Measurements from ENCODE around the gene KRTCAP2.

Gene KRTCAP2

DNA sequence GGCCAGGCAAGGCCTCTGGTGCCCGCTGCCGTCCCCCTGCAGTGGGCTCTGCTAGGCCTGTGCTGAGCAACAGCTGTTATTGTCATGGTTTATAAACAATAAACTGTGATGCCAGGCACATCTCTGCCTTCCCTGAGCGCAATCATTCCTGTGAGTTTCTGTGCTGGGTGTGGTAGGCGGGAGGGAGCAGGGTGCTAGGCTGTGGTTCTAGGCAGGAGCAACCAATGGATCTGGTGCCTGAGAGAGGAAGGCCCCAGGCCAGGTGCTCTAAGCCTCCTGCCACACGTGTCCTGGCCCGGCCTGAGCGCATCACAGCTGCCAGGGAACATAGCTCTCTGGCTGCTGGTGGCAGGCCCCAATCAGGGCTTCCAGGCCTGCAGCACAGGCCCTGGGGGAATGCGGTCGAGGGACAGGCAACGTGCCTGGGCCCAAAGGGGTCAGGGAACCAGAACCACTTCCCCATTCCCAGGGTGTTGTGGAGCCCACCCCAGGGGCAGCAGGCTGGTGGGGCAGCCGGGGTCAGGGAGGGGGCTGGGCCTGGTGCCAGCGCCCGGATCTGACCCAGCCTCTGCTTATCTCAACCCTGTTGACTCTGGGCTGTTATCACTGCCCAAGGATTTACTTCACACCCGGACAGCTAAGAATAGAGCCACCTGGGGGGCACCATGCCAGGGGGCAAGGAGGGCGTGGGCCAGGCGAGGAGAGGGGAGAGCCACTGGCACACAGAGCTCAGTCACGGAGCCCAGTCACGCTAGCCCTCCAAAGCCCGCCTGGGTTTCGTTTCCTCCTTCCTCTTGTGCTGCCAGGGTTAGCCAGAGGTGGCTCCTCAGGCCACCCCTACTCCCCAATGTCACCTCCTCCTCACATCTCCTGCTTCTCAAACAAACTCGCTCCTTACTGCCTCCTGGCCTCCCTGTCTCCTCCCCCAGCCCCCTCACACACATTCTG lies 12.0 kb upstream of the KRTCAP2 start:
- H3K27me3 ChIP-seq (ENCODE audit: insufficient read depth, low read length) = no peaks in the 10 kb centered on the region
- no peak overlapping the region for H3K4me3 ChIP-seq (ENCODE audit: low read length)
- no peak overlapping the region for H2AFZ ChIP-seq (ENCODE audit: low read depth, low read length)
- no peaks in the 10 kb centered on the region for H3K4me1 ChIP-seq (ENCODE audit: insufficient read depth, low read length)
- no peaks in the 10 kb centered on the region for H3K36me3 ChIP-seq (ENCODE audit: insufficient read depth, low read length)
- no peaks in the 10 kb centered on the region for H3K9me3 ChIP-seq (ENCODE audit: low read length)

DNA sequence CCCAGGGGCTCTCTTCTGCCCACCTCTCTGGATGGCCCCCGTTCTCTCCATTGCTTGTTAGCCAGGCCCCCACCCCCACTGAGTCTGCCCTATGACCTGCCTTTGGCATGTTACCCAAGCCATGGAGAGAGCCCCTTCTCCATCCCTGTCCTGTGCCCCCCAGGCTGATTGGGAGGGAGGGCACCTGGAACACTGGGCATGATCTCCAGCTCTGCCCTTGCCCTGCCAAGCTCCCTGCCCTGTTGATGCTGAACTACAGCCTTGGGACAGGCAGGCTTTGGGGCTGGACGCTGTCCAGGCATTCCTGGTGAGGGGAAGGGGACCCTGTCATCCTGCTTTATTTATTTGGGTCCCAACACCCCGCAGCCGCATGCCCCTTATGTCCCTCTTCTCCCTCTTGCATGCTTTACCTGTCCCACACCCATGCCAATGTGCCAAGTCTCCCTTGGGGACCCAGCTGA lies 11.3 kb upstream of the KRTCAP2 start:
- Histone ChIP-seq H3K36me3 (ENCODE audit: insufficient read depth, low read length) (peaks cover 5% of the 10 kb centered on the region), H3K9me3 (ENCODE audit: low read length) (no peaks in the 10 kb centered on the region), H2AFZ (ENCODE audit: low read depth, low read length) (no peak overlapping the region), H3K27me3 (ENCODE audit: insufficient read depth, low read length) (no peaks in the 10 kb centered on the region), H3K4me1 (ENCODE audit: insufficient read depth, low read length) (no peaks in the 10 kb centered on the region), H3K4me3 (ENCODE audit: low read length) (no peak overlapping the region)

DNA sequence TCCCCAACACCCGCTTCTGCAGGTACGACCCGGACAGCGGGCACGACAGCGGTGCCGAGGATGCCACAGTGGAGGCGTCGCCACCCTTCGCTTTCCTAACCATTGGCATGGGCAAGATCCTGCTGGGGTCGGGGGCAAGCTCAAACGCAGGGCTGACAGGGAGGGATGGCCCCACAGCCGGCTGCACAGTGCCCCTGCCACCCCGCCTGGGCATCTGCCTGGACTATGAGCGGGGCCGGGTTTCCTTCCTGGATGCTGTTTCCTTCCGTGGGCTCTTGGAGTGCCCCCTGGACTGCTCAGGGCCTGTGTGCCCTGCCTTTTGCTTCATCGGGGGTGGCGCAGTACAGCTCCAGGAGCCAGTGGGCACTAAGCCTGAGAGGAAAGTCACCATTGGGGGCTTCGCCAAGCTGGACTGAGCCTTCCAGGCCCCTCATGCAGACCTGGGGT lies 10.7 kb upstream of the KRTCAP2 start:
- H3K9me3 ChIP-seq (ENCODE audit: low read length) = no peaks in the 10 kb centered on the region
- H3K27me3 ChIP-seq (ENCODE audit: insufficient read depth, low read length) = no peaks in the 10 kb centered on the region
- no peak overlapping the region for H3K4me3 ChIP-seq (ENCODE audit: low read length)
- peaks cover 9% of the 10 kb centered on the region for H3K36me3 ChIP-seq (ENCODE audit: insufficient read depth, low read length)
- no peaks in the 10 kb centered on the region for H3K4me1 ChIP-seq (ENCODE audit: insufficient read depth, low read length)
- no peak overlapping the region for H2AFZ ChIP-seq (ENCODE audit: low read depth, low read length)

DNA sequence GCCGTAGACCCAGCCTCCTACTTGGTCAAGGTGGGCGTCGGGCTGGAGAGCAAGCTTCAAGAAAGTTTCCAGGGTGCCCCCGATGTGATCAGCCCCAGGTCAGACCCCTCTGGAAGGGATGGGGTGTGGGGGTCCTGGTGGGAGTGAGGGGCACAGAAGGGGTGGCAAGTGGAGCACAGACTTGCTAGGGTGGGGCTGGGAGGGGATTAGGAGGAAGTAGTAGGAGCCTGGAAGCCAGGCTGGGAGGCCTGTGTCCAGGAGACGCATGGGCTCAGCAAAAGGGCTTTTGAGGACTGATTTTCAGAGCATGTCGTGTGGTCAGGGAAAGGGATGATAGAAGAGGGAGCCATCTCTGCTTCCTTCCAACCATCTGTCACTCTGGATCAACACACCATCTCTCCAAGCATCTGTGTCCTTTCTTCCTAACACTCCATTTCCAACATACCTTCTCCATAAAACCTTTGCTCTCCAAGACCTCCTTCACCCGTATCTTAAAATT lies 9.0 kb upstream of the KRTCAP2 start:
- Histone ChIP-seq H3K27me3 (ENCODE audit: insufficient read depth, low read length) (no peaks in the 10 kb centered on the region), H3K4me1 (ENCODE audit: insufficient read depth, low read length) (no peaks in the 10 kb centered on the region), H3K9me3 (ENCODE audit: low read length) (no peaks in the 10 kb centered on the region), H2AFZ (ENCODE audit: low read depth, low read length) (no peak overlapping the region), H3K4me3 (ENCODE audit: low read length) (no peak overlapping the region), H3K36me3 (ENCODE audit: insufficient read depth, low read length) (peaks cover 18% of the 10 kb centered on the region)

DNA sequence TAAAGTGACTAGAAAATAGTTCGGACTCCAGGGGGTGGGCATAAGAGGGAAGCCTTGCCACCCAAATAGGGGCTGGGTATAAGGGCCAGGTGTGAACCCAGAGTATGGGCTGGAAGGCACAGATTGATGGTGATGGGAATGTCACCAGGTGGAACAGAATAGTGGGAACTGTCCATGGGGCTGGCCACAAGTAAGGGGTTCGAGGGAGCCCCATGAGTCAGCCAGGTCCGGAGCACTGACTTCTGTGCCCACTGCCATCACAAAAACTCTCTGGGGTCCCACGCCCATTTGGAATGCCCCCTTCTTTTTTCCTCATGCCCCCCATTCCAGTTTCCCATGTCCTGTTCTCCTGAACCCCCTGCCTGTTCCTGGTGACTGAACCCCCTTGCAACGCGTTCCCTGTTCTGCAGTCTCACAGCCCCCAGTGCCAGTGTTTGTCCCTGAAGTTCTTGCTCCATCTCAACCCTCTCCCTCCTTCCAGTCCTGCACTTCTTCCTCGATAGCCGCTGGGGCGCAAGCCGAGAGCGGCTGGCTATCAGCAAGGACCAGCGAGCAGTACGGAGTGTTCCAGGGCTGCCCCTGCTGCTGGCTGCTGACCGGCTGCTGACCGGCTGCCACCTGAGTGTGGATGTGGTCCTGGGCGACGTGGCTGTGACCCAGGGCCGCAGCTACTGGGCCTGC lies 8.4 kb upstream of the KRTCAP2 start:
- H3K36me3 ChIP-seq (ENCODE audit: insufficient read depth, low read length) = peaks cover 18% of the 10 kb centered on the region
- H2AFZ ChIP-seq (ENCODE audit: low read depth, low read length) = no peak overlapping the region

DNA sequence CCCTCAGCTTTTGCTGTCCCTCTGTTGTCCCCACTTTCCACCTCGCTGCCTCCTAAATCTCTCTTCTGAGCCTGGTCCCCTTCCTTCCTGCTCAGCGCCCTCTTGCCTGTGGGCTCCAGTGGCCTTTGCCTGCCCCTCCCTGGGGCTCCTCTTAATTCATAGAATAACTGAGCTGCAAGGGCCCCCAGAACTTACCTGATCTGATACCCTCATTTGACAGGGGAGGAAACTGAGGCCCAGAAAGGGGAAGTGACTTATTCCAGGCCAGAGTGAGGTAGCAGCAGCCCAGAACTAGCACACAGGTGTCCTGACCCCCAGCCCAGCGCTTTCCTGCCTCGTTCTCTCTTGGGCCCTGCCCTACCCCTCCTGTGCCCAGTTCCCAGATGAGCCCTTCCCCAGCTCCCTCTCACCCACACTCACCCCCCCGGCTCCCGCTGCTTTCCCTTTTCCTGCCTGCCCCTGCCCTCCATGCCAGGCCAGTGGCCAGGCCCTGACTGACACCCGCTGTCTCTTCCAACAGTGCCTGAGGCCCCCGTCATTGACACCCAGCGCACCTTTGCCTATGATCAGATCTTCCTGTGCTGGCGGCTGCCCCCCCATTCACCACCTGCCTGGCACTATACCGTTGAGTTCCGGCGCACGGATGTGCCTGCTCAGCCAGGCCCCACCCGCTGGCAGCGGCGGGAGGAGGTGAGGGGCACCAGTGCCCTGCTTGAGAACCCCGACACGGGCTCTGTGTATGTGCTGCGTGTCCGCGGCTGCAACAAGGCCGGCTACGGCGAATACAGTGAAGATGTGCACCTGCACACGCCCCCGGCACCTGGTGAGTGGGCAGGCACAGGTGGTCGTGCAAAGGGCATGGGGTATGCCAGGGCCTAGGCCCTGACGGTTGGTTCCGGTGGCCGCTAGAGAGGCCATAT lies 6.3 kb upstream of the KRTCAP2 start:
- peaks cover 18% of the 10 kb centered on the region for H3K36me3 ChIP-seq (ENCODE audit: insufficient read depth, low read length)
- H3K27me3 ChIP-seq (ENCODE audit: insufficient read depth, low read length) = no peaks in the 10 kb centered on the region

More for the DNA sequence above, 8.4 kb upstream of the KRTCAP2 start:
- Histone ChIP-seq H3K9me3 (ENCODE audit: low read length) (no peaks in the 10 kb centered on the region), H3K4me1 (ENCODE audit: insufficient read depth, low read length) (no peaks in the 10 kb centered on the region), H3K27me3 (ENCODE audit: insufficient read depth, low read length) (no peaks in the 10 kb centered on the region), H3K4me3 (ENCODE audit: low read length) (no peak overlapping the region)

DNA sequence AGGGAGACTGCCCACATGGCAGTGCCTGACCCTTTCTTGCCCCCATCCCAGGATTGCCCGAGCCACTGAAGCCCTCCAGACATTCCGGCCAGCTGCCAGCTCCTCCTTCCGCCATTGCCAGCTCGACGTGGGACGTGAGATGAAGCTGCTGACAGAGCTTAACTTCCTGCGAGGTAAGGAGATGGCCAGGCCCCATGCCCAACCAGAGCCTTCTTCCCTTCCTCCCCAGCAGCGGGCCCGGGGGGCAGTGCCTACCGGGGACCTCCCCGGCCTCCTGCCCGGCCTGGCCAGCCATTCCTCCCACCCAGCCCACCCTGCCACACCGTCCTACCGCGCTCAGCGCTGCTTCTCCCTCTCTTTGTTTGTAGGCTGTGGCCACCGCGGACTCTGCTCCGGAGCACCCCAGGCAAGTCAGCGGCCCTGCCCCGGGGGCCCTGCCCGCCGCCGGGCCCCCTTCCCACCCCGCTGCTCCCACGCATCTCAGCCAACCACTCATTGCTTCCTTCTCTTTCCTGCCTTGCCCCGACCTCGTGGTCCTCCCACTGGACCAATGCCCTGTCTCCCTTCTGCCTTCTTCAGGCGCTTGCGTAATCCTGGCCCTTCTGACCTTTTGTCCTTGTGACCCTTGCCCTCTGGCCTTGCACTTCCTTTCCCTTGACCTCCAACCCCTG lies 5.5 kb upstream of the KRTCAP2 start:
- peaks cover 14% of the 10 kb centered on the region for H3K4me1 ChIP-seq (ENCODE audit: insufficient read depth, low read length)
- H3K9me3 ChIP-seq (ENCODE audit: low read length) = no peaks in the 10 kb centered on the region
- H3K4me3 ChIP-seq (ENCODE audit: low read length) = no peak overlapping the region
- H3K36me3 ChIP-seq (ENCODE audit: insufficient read depth, low read length) = peaks cover 18% of the 10 kb centered on the region
- H3K27me3 ChIP-seq (ENCODE audit: insufficient read depth, low read length) = no peaks in the 10 kb centered on the region
- no peak overlapping the region for H2AFZ ChIP-seq (ENCODE audit: low read depth, low read length)

More for the DNA sequence above, 6.3 kb upstream of the KRTCAP2 start:
- Histone ChIP-seq H2AFZ (ENCODE audit: low read depth, low read length) (no peak overlapping the region), H3K4me3 (ENCODE audit: low read length) (no peak overlapping the region), H3K4me1 (ENCODE audit: insufficient read depth, low read length) (peaks cover 8% of the 10 kb centered on the region), H3K9me3 (ENCODE audit: low read length) (no peaks in the 10 kb centered on the region)

DNA sequence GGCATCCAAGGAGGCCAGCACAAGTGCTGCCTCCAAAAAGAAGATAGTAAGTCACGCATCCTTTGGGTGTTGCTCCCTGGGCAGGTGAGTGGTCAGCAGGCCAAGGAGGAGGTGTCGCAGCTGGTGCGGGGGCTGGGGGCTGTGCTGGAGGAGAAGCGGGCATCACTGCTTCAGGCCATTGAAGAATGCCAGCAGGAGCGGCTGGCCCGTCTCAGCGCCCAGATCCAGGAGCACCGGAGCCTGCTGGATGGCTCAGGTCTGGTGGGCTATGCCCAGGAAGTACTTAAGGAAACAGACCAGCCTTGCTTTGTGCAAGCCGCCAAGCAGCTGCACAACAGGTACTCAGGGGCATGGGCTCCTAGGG lies 4.8 kb upstream of the KRTCAP2 start:
- H3K9me3 ChIP-seq (ENCODE audit: low read length) = no peaks in the 10 kb centered on the region
- H3K4me1 ChIP-seq (ENCODE audit: insufficient read depth, low read length) = peaks cover 17% of the 10 kb centered on the region
- no peak overlapping the region for H2AFZ ChIP-seq (ENCODE audit: low read depth, low read length)
- H3K27me3 ChIP-seq (ENCODE audit: insufficient read depth, low read length) = no peaks in the 10 kb centered on the region
- H3K36me3 ChIP-seq (ENCODE audit: insufficient read depth, low read length) = peaks cover 18% of the 10 kb centered on the region
- no peak overlapping the region for H3K4me3 ChIP-seq (ENCODE audit: low read length)

DNA sequence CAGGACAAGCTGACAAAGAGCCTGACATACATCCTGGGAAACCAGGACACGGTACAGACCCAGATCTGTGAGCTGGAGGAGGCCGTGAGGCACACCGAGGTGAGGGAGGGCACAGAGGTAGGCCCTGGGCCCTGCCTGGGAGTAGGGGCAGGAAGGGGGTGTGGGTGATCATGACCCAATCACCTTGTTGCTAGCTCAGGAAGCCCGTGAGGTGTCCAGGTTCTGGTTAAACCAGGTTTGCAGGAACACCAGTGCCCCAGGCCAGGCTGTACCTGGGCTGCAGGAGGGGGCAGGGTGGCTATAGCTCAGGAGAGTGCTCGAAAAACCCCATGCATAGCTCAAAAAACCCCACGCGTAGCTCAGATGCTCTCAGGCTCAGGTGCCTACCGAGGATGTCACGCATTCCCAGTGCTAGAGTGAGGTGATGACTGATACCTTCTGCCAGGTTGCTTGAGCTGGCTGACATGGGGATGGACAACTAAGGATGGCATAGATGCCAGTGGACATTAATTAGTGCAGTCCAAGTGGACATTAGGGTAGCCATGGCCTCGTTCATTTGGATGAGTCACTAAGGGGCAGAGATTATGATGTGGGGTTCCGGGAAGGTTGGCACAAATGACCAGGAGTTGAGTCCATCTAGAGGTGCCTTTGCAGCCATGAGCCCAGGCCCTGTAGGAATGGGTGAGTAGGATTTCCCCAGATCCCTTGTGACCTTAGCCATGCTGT lies 4.3 kb upstream of the KRTCAP2 start:
- Histone ChIP-seq H3K4me3 (ENCODE audit: low read length) (no peak overlapping the region), H3K9me3 (ENCODE audit: low read length) (no peaks in the 10 kb centered on the region), H3K36me3 (ENCODE audit: insufficient read depth, low read length) (peaks cover 18% of the 10 kb centered on the region), H3K27me3 (ENCODE audit: insufficient read depth, low read length) (no peaks in the 10 kb centered on the region), H2AFZ (ENCODE audit: low read depth, low read length) (no peak overlapping the region), H3K4me1 (ENCODE audit: insufficient read depth, low read length) (peaks cover 20% of the 10 kb centered on the region)

DNA sequence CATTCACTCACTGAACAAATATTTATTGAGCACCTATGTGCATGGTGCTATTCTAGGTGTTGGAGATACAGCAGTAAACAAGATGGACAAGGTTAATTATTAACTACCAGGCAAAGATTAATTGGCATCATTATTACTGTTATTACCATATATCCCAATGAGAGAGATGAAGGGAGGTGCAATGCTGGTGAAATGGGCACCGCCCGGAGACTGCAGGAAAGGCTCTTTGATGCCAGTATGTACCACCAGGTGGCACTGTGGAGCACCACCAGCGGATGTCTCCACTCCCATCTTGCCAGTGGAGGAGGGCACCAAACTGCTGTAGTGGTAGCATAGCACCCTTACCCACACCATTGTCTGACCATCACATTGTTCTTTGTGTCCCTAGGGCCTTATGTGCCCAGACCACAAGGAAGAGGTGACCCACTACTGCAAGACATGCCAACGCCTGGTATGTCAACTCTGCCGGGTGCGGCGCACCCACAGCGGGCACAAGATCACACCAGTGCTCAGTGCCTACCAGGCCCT lies 3.5 kb upstream of the KRTCAP2 start:
- Histone ChIP-seq H3K27me3 (ENCODE audit: insufficient read depth, low read length) (no peaks in the 10 kb centered on the region), H3K36me3 (ENCODE audit: insufficient read depth, low read length) (peaks cover 18% of the 10 kb centered on the region), H2AFZ (ENCODE audit: low read depth, low read length) (no peak overlapping the region), H3K4me1 (ENCODE audit: insufficient read depth, low read length) (peaks cover 25% of the 10 kb centered on the region), H3K4me3 (ENCODE audit: low read length) (no peak overlapping the region), H3K9me3 (ENCODE audit: low read length) (no peaks in the 10 kb centered on the region)

DNA sequence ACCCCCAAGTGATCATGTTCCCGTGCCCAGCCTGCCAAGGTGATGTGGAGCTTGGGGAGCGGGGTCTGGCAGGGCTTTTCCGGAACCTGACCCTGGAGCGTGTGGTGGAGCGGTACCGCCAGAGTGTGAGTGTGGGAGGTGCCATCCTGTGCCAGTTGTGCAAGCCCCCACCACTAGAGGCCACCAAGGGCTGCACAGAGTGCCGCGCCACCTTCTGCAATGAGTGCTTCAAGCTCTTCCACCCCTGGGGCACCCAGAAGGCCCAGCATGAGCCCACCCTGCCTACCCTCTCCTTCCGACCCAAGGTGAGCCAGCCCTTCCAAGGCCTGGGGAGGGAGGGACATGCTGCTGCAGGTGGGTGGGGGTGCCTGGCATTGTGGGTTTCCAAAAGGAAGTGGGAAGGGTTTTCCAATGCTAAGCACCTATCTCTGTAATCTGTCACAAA lies 2.8 kb upstream of the KRTCAP2 start:
- no peaks in the 10 kb centered on the region for H3K27me3 ChIP-seq (ENCODE audit: insufficient read depth, low read length)
- H3K9me3 ChIP-seq (ENCODE audit: low read length) = no peaks in the 10 kb centered on the region
- H2AFZ ChIP-seq (ENCODE audit: low read depth, low read length) = no peak overlapping the region
- no peak overlapping the region for H3K4me3 ChIP-seq (ENCODE audit: low read length)
- peaks cover 18% of the 10 kb centered on the region for H3K36me3 ChIP-seq (ENCODE audit: insufficient read depth, low read length)
- peaks cover 25% of the 10 kb centered on the region for H3K4me1 ChIP-seq (ENCODE audit: insufficient read depth, low read length)
